ENCODE results near the gene DGKI. TPM values are rescaled to one million over a fixed set of nuclear protein-coding genes. Genes with fewer than 3 reads are reported as not detected.

DGKI gene
- total RNA-seq, 1 experiment from 2014 or later, result not detected

DNA sequence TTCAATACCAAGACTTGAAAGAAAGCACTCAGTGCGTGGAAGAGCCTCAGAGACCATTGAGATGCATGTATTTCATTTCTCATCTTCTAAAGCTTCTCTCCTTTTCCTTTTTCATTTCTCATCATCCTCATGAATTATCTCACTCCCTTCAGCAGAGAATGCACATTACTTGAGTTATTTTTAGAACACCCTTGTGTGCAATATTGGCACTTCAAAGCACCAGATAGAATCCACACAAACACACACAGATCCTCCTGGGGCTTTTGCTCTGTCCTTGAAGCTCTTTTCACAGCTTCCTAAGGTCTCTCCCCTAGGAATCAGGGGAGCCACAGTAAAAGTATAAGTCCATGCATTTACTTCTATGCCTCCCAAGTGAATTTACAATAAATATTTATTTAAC is 18.3 kb downstream of the DGKI start:
- no peaks in the 10 kb centered on the region; the same call in 1 of the 2 replicates for H3K9me3 ChIP-seq (ENCODE audit: control insufficient read depth, insufficient read depth, low read depth, low read length)
- in situ Hi-C loops (cut with HindIII; ENCODE audit: low pct_unique_long_range_greater_than_20kb, low sequenced_read_pairs), result no loop called here
- BruUV-seq (replicated peaks), result no TSS peak
- DNase-seq (ENCODE audit: low read depth, low spot score) (no peak), ATAC-seq (no peak)
- POLR2A ChIA-PET, result no interaction called here
- no peaks in the 10 kb centered on the region for H3K36me3 ChIP-seq (ENCODE audit: control insufficient read depth, insufficient read depth, low read length)
- peaks cover 2% of the 10 kb centered on the region; the same call in 1 of the 2 replicates for H3K27me3 ChIP-seq (ENCODE audit: control insufficient read depth, insufficient read depth, low read length)
- CTCF ChIA-PET, result no interaction called here
- H3K4me3 ChIP-seq (ENCODE audit: low read depth in 2 of 2, low read length in 2 of 2), result no peak overlapping the region
- no peaks in the 10 kb centered on the region for H3K4me1 ChIP-seq (ENCODE audit: control insufficient read depth, insufficient read depth, low read length)
- TF ChIP-seq, protein P1, sequence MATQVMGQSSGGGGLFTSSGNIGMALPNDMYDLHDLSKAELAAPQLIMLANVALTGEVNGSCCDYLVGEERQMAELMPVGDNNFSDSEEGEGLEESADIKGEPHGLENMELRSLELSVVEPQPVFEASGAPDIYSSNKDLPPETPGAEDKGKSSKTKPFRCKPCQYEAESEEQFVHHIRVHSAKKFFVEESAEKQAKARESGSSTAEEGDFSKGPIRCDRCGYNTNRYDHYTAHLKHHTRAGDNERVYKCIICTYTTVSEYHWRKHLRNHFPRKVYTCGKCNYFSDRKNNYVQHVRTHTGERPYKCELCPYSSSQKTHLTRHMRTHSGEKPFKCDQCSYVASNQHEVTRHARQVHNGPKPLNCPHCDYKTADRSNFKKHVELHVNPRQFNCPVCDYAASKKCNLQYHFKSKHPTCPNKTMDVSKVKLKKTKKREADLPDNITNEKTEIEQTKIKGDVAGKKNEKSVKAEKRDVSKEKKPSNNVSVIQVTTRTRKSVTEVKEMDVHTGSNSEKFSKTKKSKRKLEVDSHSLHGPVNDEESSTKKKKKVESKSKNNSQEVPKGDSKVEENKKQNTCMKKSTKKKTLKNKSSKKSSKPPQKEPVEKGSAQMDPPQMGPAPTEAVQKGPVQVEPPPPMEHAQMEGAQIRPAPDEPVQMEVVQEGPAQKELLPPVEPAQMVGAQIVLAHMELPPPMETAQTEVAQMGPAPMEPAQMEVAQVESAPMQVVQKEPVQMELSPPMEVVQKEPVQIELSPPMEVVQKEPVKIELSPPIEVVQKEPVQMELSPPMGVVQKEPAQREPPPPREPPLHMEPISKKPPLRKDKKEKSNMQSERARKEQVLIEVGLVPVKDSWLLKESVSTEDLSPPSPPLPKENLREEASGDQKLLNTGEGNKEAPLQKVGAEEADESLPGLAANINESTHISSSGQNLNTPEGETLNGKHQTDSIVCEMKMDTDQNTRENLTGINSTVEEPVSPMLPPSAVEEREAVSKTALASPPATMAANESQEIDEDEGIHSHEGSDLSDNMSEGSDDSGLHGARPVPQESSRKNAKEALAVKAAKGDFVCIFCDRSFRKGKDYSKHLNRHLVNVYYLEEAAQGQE (IDR thresholded peaks at IDR 0.05; ENCODE audit: insufficient read depth in 1 of 2, low read depth in 2 of 2, low read length in 1 of 2), result no peak
- TF ChIP-seq TCF7L2 (IDR thresholded peaks at IDR 0.05; ENCODE audit: low read depth, low read length) (no peak), POLR2AphosphoS5 (IDR thresholded peaks at IDR 0.05; ENCODE audit: low read depth, low read length) (no peak), SIN3A (IDR thresholded peaks at IDR 0.05; ENCODE audit: borderline replicate concordance, insufficient read depth, low read depth, low read length) (no peak)
- TF ChIP-seq, protein P2, sequence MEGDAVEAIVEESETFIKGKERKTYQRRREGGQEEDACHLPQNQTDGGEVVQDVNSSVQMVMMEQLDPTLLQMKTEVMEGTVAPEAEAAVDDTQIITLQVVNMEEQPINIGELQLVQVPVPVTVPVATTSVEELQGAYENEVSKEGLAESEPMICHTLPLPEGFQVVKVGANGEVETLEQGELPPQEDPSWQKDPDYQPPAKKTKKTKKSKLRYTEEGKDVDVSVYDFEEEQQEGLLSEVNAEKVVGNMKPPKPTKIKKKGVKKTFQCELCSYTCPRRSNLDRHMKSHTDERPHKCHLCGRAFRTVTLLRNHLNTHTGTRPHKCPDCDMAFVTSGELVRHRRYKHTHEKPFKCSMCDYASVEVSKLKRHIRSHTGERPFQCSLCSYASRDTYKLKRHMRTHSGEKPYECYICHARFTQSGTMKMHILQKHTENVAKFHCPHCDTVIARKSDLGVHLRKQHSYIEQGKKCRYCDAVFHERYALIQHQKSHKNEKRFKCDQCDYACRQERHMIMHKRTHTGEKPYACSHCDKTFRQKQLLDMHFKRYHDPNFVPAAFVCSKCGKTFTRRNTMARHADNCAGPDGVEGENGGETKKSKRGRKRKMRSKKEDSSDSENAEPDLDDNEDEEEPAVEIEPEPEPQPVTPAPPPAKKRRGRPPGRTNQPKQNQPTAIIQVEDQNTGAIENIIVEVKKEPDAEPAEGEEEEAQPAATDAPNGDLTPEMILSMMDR (IDR thresholded peaks at IDR 0.05), result no peak
- intact Hi-C loops (cut with micrococcal nuclease; ENCODE audit: unreplicated experiment), result no loop called here
- H3K27ac ChIP-seq (ENCODE audit: low read length), result no peak overlapping the region

- BruUV-seq (replicated peaks), result no TSS peak
- H3K27me3 ChIP-seq (ENCODE audit: control insufficient read depth, insufficient read depth, low read length), result peaks cover 2% of the 10 kb centered on the region
- ATAC-seq, result no peak
- no peak for DNase-seq (ENCODE audit: low read depth, low spot score)
- no peak overlapping the region for H3K4me3 ChIP-seq (ENCODE audit: low read depth in 2 of 2, low read length in 2 of 2)
- TF ChIP-seq SIN3A (IDR thresholded peaks at IDR 0.05; ENCODE audit: borderline replicate concordance, insufficient read depth, low read depth, low read length) (no peak), TCF7L2 (IDR thresholded peaks at IDR 0.05; ENCODE audit: low read depth, low read length) (no peak), POLR2AphosphoS5 (IDR thresholded peaks at IDR 0.05; ENCODE audit: low read depth, low read length) (no peak)
- TF ChIP-seq, protein P1 (IDR thresholded peaks at IDR 0.05; ENCODE audit: insufficient read depth in 1 of 2, low read depth in 2 of 2, low read length in 1 of 2), result no peak
- in situ Hi-C loops (cut with HindIII; ENCODE audit: low pct_unique_long_range_greater_than_20kb, low sequenced_read_pairs), result no loop called here
- no peaks in the 10 kb centered on the region for H3K36me3 ChIP-seq (ENCODE audit: control insufficient read depth, insufficient read depth, low read length)
- no peak overlapping the region for H3K27ac ChIP-seq (ENCODE audit: low read length)
- POLR2A ChIA-PET, result no interaction called here
- H3K9me3 ChIP-seq (ENCODE audit: control insufficient read depth, insufficient read depth, low read depth, low read length), result no peaks in the 10 kb centered on the region
- H3K4me1 ChIP-seq (ENCODE audit: control insufficient read depth, insufficient read depth, low read length), result no peaks in the 10 kb centered on the region
- intact Hi-C loops (cut with micrococcal nuclease; ENCODE audit: unreplicated experiment), result no loop called here
- CTCF ChIA-PET, result no interaction called here
Observed at GRCh38 chr7:137825489-137825888, 21.3 kb downstream of the DGKI start.
